Small intestine (tissue), 16 donors: ENCODE data around the gene SPATS1. TPM values are rescaled to one million over a fixed set of nuclear protein-coding genes. Genes with fewer than 3 reads are reported as not detected.

Experiments used
- DNase-seq, 2 donors: peaks; one replicate each; pipeline versions ENCODE4 v3.0.0 to v3.0.0-alpha.2; 2013
- FAIRE-seq: peaks from 2 replicates; lab custom pipeline; 2012; peaks lifted over from hg19 to GRCh38; lab: Jason Lieb, UNC
- H3K27ac ChIP-seq, 3 donors: one replicate each; pipeline ENCODE4 v1.5.1; 2013; ENCODE audit warnings: low read length in 2 of 3, mild to moderate bottlenecking in 2 of 3, control low read depth in 1 of 3, inconsistent platforms in 1 of 3, low read depth in 1 of 3, moderate library complexity in 1 of 3
- H3K27me3 ChIP-seq, 3 donors: one replicate each; pipeline ENCODE4 v1.6.1; 2013; ENCODE audit warnings: low read length in 3 of 3, inconsistent platforms in 1 of 3; ENCODE audit not compliant: control insufficient read depth in 3 of 3, insufficient read depth in 3 of 3
- H3K36me3 ChIP-seq, 3 donors: one replicate each; pipeline ENCODE4 v1.6.1; 2013; ENCODE audit warnings: low read length in 3 of 3, inconsistent platforms in 1 of 3, low read depth in 1 of 3, mild to moderate bottlenecking in 1 of 3, moderate library complexity in 1 of 3; ENCODE audit not compliant: control insufficient read depth in 3 of 3, insufficient read depth in 2 of 3
- H3K4me1 ChIP-seq, 3 donors: one replicate each; pipeline ENCODE4 v1.6.1; 2013; ENCODE audit warnings: low read length in 2 of 3, inconsistent platforms in 1 of 3, low read depth in 1 of 3, mild to moderate bottlenecking in 1 of 3, moderate library complexity in 1 of 3; ENCODE audit not compliant: control insufficient read depth in 3 of 3, insufficient read depth in 2 of 3
- H3K4me3 ChIP-seq, 3 donors: one replicate each; pipeline ENCODE4 v1.5.1; 2013; ENCODE audit warnings: low read length in 3 of 3, control low read depth in 1 of 3, inconsistent platforms in 1 of 3, low read depth in 1 of 3, mild to moderate bottlenecking in 1 of 3, moderate library complexity in 1 of 3
- H3K9me3 ChIP-seq, 2 donors: one replicate each; pipeline ENCODE4 v1.6.1; 2013; ENCODE audit warnings: low read depth in 1 of 2, low read length in 1 of 2; ENCODE audit not compliant: control insufficient read depth in 2 of 2, insufficient read depth in 1 of 2
- WGBS, 3 donors: extraction: QIAGEN DNeasy Blood & Tissue Kit; methylation state at CpG; one replicate each; pipeline ENCODE4 v1.1.7; 2013; 5-methylcytosine and 5-hydroxymethylcytosine counted together
- long read RNA-seq, 10 donors: transcript quantifications; one replicate each; lab custom pipeline, GENCODE V29; 2026
- polyA plus RNA-seq, 4 donors: library from polyadenylated mRNA; stranded (reverse) in 3 of 4; unstranded in 1 of 4; fragments of 200-250 nt in 3 of 4; fragments of 120-200 nt in 1 of 4; gene quantifications; one replicate each; pipeline versions ENCODE4 v1.2.1 to v1.2.3, GENCODE V29; 2013
- donor health status: healthy with polysubstance abuse.
- donor health status: control.
- donor health status: control.
- donor health status: Bipolar disorder and iron deficiency.
- donor health status: healthy.

Gene SPATS1, protein sequence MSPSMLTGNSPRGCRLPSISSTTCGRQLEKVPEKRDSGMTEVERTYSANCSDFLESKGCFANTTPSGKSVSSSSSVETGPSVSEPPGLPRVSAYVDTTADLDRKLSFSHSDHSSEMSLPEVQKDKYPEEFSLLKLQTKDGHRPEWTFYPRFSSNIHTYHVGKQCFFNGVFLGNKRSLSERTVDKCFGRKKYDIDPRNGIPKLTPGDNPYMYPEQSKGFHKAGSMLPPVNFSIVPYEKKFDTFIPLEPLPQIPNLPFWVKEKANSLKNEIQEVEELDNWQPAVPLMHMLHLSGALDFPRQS
- under 1 TPM in 1 of 4 donors, not detected in 3; 0.13 TPM for polyA plus RNA-seq
- long read RNA-seq, donor 1 = 0 reads
- long read RNA-seq, donor 2 = 0 reads
- long read RNA-seq, donor 3 = 0 reads
- long read RNA-seq, donor 4 = 0 reads
- long read RNA-seq, donor 5 = 0 reads
- long read RNA-seq, donor 6 = 0 reads
- long read RNA-seq, donor 7 = 0 reads
- long read RNA-seq, donor 8 = 0 reads
- long read RNA-seq, donor 9 = 0 reads
- long read RNA-seq, donor 10 = 0 reads

DNA sequence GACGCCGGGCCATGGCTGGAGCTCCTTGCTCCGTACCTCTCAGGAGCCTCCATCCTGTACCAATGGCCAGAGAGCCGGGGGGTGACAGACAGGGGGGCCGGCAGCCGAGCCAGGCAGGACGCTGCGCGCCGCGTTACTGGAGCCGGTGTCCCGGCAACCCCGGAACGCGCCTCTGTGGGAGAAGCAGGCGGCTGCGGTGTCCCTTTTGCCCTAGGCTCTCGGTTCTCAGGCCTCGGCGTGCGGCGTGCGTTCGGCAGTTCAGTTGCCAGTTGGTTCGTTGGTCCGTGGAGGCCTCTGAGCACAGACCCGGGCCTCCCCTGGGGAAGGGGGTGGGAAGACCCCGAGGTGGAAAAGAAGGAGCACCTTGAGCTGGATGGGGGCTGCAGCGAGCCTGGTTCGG is at the start of gene SPATS1:
SPATS1 (plus strand) TSS at position 162 of the 400 bp plus-strand sequence. CDS start 446 bp downstream, outside the sequence.
- Histone ChIP-seq H3K36me3 (no peaks in the 10 kb centered on the region), H3K9me3 (no peaks in the 10 kb centered on the region), H3K4me3 (no peak within 1 kb of the TSS), H3K27me3 (peaks cover 4 to 32% (median 11%) of the 10 kb centered on the region in 3 donors), H3K4me1 (peaks cover 0 to 5% (median 0%) of the 10 kb centered on the region in 3 donors), H3K27ac (peak within 1 kb of the TSS in 1 of 3 donors; percentile 34)
- peak in 1 of 2 donors; percentile 28 for DNase-seq
- WGBS, 3 donors = 5 to 11% (median 5%) methylated on average over 29 to 31 of the region's 31 CpGs
- no peak for FAIRE-seq

DNA sequence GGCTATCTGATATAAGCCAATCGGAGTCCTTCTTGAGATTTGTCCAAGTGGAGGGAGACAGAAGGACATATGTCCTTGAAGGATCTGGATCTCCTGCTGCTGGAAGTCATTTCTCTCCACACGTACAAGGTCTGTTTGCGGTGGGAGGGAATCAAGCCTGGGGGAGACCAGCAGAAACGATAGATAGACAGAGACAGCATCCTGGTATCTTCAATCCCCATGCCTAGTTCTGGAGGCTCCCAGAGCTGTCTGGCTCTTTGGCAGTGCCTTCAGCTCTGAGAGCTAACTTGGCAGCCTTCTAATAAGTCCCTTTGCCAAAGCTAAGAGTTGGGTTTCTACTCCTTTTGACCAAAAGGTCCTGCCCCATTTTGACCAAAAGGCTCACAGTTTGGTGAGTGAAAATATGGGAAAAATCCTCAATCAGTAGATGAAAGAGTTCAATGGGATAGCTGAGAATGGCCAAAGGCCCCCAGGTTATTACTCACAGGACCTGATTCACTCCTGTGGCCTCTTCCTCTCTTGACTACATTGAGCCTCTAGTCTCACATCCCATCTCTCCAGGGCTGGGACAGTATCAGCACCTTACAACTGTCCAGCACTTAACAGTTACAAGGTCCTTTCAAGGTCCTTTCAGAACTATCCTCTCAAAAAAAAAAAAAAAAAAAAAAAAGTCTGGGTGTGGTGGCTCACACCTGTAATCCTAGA is 49.6 kb upstream of the SPATS1 start:
- Histone ChIP-seq H3K27me3 (peaks cover 0 to 66% (median 43%) of the 10 kb centered on the region in 3 donors), H3K27ac (no peak overlapping the region), H3K9me3 (no peaks in the 10 kb centered on the region), H3K4me3 (no peak overlapping the region), H3K4me1 (peaks cover 0 to 9% (median 0%) of the 10 kb centered on the region in 3 donors), H3K36me3 (no peaks in the 10 kb centered on the region)
- 80 to 84% (median 80%) methylated on average over 4 of the region's 4 CpGs for WGBS, 3 donors
- DNase-seq (no peak), FAIRE-seq (no peak)

DNA sequence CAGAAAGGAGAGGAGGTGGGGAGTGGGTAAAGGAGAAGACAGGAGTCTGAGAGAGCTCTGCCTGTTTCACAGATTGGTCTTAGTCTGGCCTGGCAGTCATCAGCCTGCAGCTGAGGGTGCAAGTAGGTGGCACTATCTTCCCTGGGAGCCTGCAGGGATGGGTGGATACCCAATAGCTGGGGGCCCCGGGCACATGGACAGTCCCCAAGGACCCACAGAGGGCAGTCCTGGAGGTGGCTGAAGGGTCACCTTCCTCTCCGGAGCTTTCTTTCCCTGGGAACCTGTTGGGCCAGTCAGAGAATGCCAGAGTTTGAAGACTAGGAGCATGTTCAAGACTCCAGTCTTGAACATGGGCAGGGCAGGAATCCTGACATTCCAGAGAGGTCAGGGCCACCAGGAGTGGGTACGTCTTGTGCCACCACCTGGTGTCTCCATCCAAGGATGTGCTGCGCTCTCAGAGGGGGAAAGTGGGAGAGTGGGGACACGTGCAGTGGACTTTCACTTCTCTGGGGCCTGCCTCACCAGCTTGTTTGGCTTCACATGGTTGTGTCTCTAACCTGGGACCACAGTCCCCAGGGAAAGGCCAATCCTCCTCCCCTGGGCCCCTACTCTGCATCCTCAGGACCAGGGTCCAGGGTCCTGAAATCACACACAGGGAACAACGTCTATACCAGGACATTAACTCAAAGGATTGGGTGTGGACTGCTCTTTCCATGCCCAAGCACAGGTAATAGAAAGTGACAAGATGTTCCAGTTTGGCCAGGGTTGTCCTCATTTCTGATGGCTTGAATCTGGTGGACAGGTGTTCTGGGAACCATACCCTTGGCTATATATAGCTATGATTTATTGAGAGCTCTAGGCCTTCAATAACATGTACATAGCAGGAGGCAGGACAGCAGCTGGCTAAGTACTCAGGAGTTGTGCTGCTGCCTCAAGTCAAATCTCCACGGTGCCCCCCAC is 47.3 kb upstream of the SPATS1 start:
- H3K9me3 ChIP-seq = no peaks in the 10 kb centered on the region
- no peak for FAIRE-seq
- H3K27me3 ChIP-seq = peaks cover 0 to 55% (median 38%) of the 10 kb centered on the region in 3 donors
- 41 to 64% (median 47%) methylated on average over 7 of the region's 7 CpGs for WGBS, 3 donors
- H3K4me3 ChIP-seq = no peak overlapping the region
- DNase-seq = no peak
- H3K27ac ChIP-seq = no peak overlapping the region
- H3K36me3 ChIP-seq = peaks cover 0 to 4% (median under 1%) of the 10 kb centered on the region in 3 donors
- peaks cover 0 to 13% (median 0%) of the 10 kb centered on the region in 3 donors for H3K4me1 ChIP-seq

DNA sequence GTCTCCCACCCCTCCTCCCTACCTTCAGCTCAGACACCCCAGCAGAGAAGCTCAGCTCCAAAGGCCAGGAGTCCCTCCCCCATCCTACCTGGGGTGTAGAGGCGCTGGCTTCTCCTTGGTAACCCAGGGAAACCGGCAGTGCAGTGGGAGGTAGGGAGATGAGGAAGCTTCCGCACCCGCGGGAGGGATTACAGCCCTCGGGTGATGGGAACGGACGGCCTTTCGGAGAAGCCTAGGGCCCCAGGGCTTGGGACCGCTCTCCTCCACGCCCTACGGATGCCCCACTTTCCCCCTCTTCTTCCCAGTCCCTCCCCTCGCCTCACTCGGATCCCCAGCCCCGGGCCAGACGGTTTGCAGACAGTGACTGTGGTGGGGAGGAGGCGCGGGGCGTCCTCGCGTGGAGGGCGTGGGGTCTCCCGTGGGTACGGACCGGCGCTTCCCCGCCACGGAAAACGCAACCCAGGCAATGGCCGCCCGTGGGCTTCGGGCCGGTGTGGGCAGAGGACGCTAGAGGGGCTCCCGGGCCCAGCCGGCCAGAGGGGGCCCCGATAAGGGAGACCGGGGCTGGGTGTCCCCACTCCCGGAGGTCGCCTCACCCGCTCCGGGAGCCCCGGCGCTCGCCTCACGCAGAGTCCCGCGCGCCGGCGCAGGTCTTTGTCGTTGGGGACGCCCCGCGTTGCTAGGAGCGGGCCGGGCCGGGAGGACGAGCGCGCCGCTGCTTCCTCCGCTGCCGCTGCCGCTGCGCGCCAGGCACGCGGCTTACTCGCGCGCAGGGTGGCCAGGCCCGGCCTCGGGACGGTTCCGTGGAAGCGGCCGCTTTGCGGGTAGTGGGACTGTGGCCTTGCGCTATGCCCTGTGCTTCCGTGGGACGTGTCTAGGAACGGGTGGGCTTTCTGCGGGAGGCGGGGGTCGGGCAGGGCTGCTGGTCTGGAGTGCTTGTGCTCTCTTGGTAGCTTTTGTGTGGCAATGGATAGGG is 45.1 kb upstream of the SPATS1 start:
- peaks cover 0 to 39% (median 25%) of the 10 kb centered on the region in 3 donors for H3K27me3 ChIP-seq
- DNase-seq (peak; percentile 42 to 70), FAIRE-seq (no peak)
- H3K4me1 ChIP-seq = peaks cover 0 to 13% (median 0%) of the 10 kb centered on the region in 3 donors
- WGBS, 3 donors = 0 to 4% (median 1%) methylated on average over 53 to 86 of the region's 86 CpGs
- H3K27ac ChIP-seq = no peak overlapping the region
- H3K9me3 ChIP-seq = no peaks in the 10 kb centered on the region
- H3K36me3 ChIP-seq = peaks cover 4 to 26% (median 16%) of the 10 kb centered on the region in 3 donors
- peak overlapping the region in 2 of 3 donors; percentile 32 to 42 for H3K4me3 ChIP-seq

DNA sequence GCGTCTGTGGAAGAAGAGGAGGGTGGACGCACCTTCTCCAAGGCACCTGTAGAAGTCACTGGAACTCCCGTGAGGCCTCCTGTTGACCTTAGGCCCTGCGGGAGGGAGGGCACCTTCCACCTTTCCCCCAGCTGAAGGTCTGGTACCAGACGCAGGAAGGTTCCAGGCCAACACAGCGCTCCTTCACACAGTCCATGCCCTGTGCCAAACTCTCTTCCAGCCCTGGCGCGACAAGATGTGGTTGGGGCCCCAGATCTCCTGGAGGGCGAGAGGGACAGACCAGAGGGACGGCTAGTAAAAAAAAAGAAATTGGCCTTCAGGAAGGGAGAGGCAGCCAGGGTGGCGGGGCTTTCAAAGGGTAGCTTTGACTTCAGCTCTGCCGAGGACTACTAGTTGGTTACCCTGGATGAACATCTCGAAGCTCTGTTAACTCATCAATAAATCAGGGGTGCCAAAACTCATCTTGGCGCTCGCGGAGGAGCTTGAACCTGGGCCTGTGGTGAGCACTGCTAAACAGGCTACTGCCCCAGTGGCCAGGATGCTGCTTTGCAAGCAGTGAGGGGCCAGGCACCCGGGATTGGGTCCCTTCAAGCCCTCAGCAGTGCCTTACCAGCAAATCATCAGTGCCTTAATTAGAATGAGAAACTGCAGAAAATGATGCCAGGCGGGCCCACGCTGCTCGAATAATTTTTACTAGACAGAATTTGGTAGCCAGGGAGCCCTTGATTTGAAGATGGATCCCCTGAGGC is 44.2 kb upstream of the SPATS1 start:
- FAIRE-seq = no peak
- peak overlapping the region in 1 of 3 donors; percentile 42 for H3K4me3 ChIP-seq
- 36 to 42% (median 39%) methylated on average over 20 of the region's 20 CpGs for WGBS, 3 donors
- no peaks in the 10 kb centered on the region for H3K9me3 ChIP-seq
- peaks cover 4 to 35% (median 18%) of the 10 kb centered on the region in 3 donors for H3K36me3 ChIP-seq
- peaks cover 0 to 32% (median 21%) of the 10 kb centered on the region in 3 donors for H3K27me3 ChIP-seq
- H3K4me1 ChIP-seq = peaks cover 0 to 13% (median 0%) of the 10 kb centered on the region in 3 donors
- DNase-seq = peak in 1 of 2 donors; percentile 57
- no peak overlapping the region for H3K27ac ChIP-seq

DNA sequence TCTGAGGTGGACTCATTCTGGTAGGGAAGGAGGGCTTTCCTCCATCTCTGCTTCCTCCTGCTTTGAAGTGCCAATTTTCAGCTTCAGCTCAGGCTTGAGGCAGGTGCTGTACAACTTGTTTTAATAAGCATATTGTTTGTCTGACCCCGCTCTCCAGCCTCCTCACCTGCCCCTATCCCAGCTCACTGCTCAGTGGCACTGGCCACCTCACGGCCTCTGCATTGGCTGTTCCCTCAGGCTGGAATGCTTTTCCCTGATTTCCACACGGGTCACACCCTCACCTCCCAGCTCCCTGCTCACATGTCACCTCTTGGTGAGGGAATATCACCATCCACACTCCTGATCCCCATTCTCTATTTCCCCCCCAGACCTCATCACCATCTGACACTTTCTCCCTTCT is 43.6 kb upstream of the SPATS1 start:
- Histone ChIP-seq H3K27ac (no peak overlapping the region), H3K9me3 (no peaks in the 10 kb centered on the region), H3K4me1 (peaks cover 0 to 13% (median 0%) of the 10 kb centered on the region in 3 donors), H3K27me3 (peaks cover 0 to 28% (median 21%) of the 10 kb centered on the region in 3 donors), H3K36me3 (peaks cover 4 to 42% (median 20%) of the 10 kb centered on the region in 3 donors), H3K4me3 (no peak overlapping the region)
- WGBS, 3 donors = 59 to 83% (median 83%) methylated on average over 3 of the region's 3 CpGs
- FAIRE-seq (no peak), DNase-seq (no peak)
